Left lung (tissue), 10 donors: ENCODE data around the gene LRRC3. TPM values are rescaled to one million over a fixed set of nuclear protein-coding genes. Genes with fewer than 3 reads are reported as not detected.

Source experiments
- ATAC-seq: fragments of 200-7000 bp; cut with Tn5 transposase; one replicate; pipeline ENCODE4 v1.9.1; 2020; ENCODE audit warnings: moderate library complexity
- DNase-seq, 4 donors: peaks; one replicate each; pipeline ENCODE4 v3.0.0-alpha.2; 2013 to 2020
- H3K27ac ChIP-seq, 2 donors: fragments of 200-600 bp; sonication (generic) in 1 of 2; one replicate each; pipeline versions ENCODE4 v1.5.0 to v1.8.0; 2020 to 2021
- H3K27me3 ChIP-seq, 2 donors: fragments of 200-600 bp; sonication (generic) in 1 of 2; one replicate each; pipeline versions ENCODE4 v1.5.0 to v1.8.0; 2020 to 2021
- H3K36me3 ChIP-seq, 2 donors: fragments of 200-600 bp; sonication (generic) in 1 of 2; one replicate each; pipeline versions ENCODE4 v1.5.0 to v1.8.0; 2020 to 2021
- H3K4me1 ChIP-seq, 2 donors: fragments of 200-600 bp; one replicate each; pipeline ENCODE4 v1.8.0; 2021
- H3K4me3 ChIP-seq, 2 donors: fragments of 200-600 bp; sonication (generic) in 1 of 2; one replicate each; pipeline versions ENCODE4 v1.5.0 to v1.8.0; 2020 to 2021; ENCODE audit warnings: mild to moderate bottlenecking in 1 of 2
- H3K9me3 ChIP-seq, 2 donors: fragments of 200-600 bp; sonication (generic) in 1 of 2; one replicate each; pipeline versions ENCODE4 v1.5.0 to v1.8.0; 2020 to 2021
- intact Hi-C, 2 donors: fragments of 100-400 bp; cut with DNase I; formaldehyde crosslinking; loops; one replicate each; pipeline versions ENCODE4 v1.11.2 to v1.14.2; 2022
- polyA plus RNA-seq, 6 donors: library from polyadenylated mRNA; unstranded; fragments of 120-200 nt; gene quantifications; one replicate each; pipeline ENCODE4 v1.2.1, GENCODE V29; 2013; ENCODE audit not compliant: insufficient read length in 6 of 6
- total RNA-seq, 2 donors: library from RNA; stranded (reverse); fragmentation: NEBNext Ultra II Directional; extraction: Animal tissue kit (Norgen Biotek cat#: 25700); gene quantifications; one replicate each; pipeline ENCODE4 v1.2.1, GENCODE V29; 2021
- TF ChIP-seq, protein P1 (sequence below), 2 donors: fragments of 200-600 bp; sonication (generic) in 1 of 2; IDR thresholded peaks; one replicate each; pipeline versions ENCODE4 v1.5.0 to v1.8.0; 2021; ENCODE audit warnings: antibody characterized with exemption in 2 of 2
- donor health status: DM: no; HTN: yes; CAD: no.
- donor health status: DM: no; HTN: no; CAD: no.

LRRC3 gene
- total and polyA plus RNA-seq, 8 donors, result 2.4 to 7.0 (median 6.0) TPM

DNA sequence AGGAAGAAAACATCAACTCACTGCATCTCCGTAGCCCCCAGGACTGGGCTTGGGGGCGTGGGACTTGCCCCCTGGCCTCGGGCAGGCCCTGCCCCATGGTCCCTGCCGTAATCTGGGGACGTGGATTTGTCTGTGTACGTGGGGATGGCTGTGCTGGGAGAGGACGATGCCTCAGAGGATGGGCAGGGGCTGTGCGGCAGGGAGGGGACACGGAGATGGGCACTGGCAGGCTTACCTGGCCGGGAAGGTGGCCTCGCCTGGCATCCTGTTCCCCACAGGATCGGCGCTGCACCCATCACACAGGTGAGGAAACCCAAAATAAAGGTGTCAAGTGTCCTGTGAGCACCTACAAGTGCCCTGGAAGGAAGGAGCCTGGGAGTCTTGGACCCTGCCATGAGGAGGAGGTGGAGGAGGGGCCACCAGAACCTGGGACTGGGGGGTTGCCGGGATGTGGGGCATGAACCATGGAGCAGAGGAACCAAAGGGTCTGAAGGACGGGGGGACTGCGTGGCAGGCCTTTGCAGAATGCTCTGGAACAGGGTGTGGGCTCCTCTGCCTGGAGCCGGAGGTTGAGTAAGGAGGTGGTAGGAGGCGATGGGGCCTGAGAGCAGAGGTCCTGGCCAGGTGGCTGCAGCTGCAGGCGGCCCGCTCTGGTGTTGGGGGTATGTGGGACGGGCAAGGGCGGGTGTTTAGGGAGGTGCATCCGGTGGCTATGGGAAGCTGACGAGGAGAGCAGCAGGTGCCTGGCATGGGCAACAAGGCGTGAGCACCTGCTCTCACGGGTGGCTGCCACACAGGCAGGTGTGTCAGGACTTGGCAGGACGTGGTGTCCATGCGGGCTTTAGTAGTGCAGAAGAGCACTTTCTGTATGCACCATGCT, 27.8 kb upstream of the LRRC3 start:
- Histone ChIP-seq H3K4me3 (no peak overlapping the region), H3K4me1 (no peaks in the 10 kb centered on the region), H3K9me3 (peaks cover 0 to 22% of the 10 kb centered on the region in 2 donors), H3K27ac (no peak overlapping the region), H3K36me3 (peaks cover 0 to 50% of the 10 kb centered on the region in 2 donors), H3K27me3 (peaks cover 0 to 25% of the 10 kb centered on the region in 2 donors)
- DNase-seq (peak in 2 of 4 donors; percentile 28 to 73), ATAC-seq (no peak)
- intact Hi-C loops, result no loop called here
- TF ChIP-seq, protein P1, sequence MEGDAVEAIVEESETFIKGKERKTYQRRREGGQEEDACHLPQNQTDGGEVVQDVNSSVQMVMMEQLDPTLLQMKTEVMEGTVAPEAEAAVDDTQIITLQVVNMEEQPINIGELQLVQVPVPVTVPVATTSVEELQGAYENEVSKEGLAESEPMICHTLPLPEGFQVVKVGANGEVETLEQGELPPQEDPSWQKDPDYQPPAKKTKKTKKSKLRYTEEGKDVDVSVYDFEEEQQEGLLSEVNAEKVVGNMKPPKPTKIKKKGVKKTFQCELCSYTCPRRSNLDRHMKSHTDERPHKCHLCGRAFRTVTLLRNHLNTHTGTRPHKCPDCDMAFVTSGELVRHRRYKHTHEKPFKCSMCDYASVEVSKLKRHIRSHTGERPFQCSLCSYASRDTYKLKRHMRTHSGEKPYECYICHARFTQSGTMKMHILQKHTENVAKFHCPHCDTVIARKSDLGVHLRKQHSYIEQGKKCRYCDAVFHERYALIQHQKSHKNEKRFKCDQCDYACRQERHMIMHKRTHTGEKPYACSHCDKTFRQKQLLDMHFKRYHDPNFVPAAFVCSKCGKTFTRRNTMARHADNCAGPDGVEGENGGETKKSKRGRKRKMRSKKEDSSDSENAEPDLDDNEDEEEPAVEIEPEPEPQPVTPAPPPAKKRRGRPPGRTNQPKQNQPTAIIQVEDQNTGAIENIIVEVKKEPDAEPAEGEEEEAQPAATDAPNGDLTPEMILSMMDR (IDR thresholded peaks at IDR 0.05), result no peak

DNA sequence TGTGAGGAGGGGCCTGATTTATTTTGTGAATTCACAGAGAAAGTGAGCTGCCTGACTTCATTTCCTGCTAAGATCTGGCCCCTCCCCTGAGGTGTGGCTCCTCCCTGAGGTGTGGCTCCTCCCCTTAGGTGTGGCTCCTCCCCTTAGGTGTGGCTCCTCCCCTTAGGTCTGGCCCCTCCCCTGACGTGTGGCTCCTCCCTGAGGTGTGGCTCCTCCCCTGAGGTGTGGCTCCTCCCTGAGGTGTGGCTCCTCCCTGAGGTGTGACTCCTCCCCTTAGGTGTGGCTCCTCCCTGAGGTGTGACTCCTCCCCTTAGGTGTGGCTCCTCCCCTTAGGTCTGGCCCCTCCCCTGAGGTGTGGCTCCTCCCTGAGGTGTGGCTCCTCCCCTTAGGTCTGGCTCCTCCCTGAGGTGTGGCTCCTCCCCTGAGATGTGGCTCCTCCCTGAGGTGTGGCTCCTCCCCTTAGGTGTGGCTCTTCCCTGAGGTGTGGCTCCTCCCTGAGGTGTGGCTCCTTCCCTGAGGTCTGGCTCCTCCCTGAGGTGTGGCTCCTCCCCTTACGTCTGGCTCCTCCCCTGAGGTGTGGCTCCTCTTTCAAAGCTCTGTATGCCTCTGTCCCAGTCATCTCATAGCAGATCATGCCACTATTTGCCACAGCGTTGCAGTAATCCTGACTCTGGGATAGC, 26.9 kb upstream of the LRRC3 start:
- DNase-seq (peak in 2 of 4 donors; percentile 33 to 65), ATAC-seq (no peak)
- peaks cover 0 to 52% of the 10 kb centered on the region in 2 donors for H3K36me3 ChIP-seq

DNA sequence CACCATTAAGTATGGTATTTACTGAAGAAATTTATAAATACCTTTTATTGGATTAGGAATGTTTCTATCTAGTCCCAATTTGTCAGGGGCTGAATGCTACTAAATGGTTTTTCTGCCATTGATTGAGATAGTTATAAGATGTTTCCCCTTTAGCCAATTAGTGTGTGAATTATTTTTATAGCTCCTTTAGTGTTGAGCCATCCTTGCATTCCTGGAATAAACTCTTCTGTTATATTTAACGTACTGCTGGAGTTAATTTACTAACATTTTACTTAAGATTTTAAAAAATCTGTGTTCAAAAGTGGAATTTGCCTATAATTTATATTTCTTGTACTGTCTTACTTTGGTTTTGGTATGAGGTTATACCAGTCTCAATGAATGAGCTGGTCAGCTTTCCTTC, 25.4 kb upstream of the LRRC3 start:
- H3K4me1 ChIP-seq, result no peaks in the 10 kb centered on the region
- TF ChIP-seq, protein P1 (IDR thresholded peaks at IDR 0.05), result no peak
- H3K4me3 ChIP-seq, result no peak overlapping the region
- intact Hi-C loops, result no loop called here
- peaks cover 0 to 14% of the 10 kb centered on the region in 2 donors for H3K27me3 ChIP-seq
- peaks cover 0 to 46% of the 10 kb centered on the region in 2 donors for H3K36me3 ChIP-seq
- DNase-seq, result no peak
- H3K27ac ChIP-seq, result no peak overlapping the region
- ATAC-seq, result no peak
- H3K9me3 ChIP-seq, result peaks cover 0 to 22% of the 10 kb centered on the region in 2 donors

More for the DNA sequence above, 26.9 kb upstream of the LRRC3 start:
- TF ChIP-seq, protein P1 (IDR thresholded peaks at IDR 0.05), result no peak
- Histone ChIP-seq H3K27me3 (peaks cover 0 to 25% of the 10 kb centered on the region in 2 donors), H3K9me3 (peaks cover 0 to 22% of the 10 kb centered on the region in 2 donors), H3K27ac (no peak overlapping the region), H3K4me3 (no peak overlapping the region), H3K4me1 (no peaks in the 10 kb centered on the region)
- intact Hi-C loops, result no loop called here

DNA sequence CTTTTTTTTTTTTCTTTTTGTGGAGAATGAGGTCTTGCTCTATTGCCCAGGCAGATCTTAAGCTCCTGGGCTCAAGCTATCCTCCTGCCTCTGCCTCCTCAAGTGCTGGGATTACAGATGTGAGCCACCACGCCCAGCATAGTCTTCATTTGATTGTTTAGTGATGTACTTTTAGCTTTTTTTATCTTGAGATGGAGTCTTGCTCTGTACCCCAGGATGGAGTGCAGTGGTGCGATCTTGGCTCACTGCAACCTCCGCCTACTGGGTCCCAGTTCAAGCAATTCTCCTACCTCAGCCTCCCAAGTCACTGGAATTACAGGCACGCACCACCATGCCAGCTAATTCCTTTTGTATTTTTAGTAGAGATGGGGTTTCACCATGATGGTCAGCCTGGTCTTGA, 24.0 kb upstream of the LRRC3 start:
- intact Hi-C loops, result no loop called here
- Histone ChIP-seq H3K4me3 (no peak overlapping the region), H3K36me3 (peaks cover 0 to 43% of the 10 kb centered on the region in 2 donors), H3K27me3 (peaks cover 0 to under 1% of the 10 kb centered on the region in 2 donors), H3K27ac (no peak overlapping the region), H3K4me1 (no peaks in the 10 kb centered on the region), H3K9me3 (peaks cover 0 to 22% of the 10 kb centered on the region in 2 donors)
- TF ChIP-seq, protein P1 (IDR thresholded peaks at IDR 0.05), result no peak
- no peak for DNase-seq
- ATAC-seq, result no peak
